HepG2 (cell line): ENCODE data around the gene OARD1. TPM values are rescaled to one million over a fixed set of nuclear protein-coding genes. Genes with fewer than 3 reads are reported as not detected.

Experiments
- ARNTL ChIP-seq: sonication (generic); formaldehyde crosslinking; IDR thresholded peaks from 2 replicates; pipeline ENCODE4 v1.4.0; 2020; ENCODE audit warnings: mild to moderate bottlenecking, missing genetic modification reagents
- E2F5 ChIP-seq: sonication (generic); formaldehyde crosslinking; conservative IDR thresholded peaks from 2 replicates; pipeline ENCODE4 v1.4.0; 2020; ENCODE audit warnings: missing genetic modification reagents
- FOXK1 ChIP-seq: sonication (generic); formaldehyde crosslinking; IDR thresholded peaks from 2 replicates; pipeline ENCODE4 v1.4.0; 2020; ENCODE audit warnings: low read depth, missing genetic modification reagents, borderline replicate concordance
- IRF1 ChIP-seq: sonication (generic); formaldehyde crosslinking; IDR thresholded peaks from 2 replicates; pipeline ENCODE4 v1.4.0; 2020; ENCODE audit warnings: low read depth, mild to moderate bottlenecking, missing genetic modification reagents
- IRF9 ChIP-seq: sonication (generic); formaldehyde crosslinking; IDR thresholded peaks from 2 replicates; pipeline ENCODE4 v1.8.0; 2022; ENCODE audit warnings: missing genetic modification reagents, mild to moderate bottlenecking, borderline replicate concordance
- MTA3 ChIP-seq: sonication (generic); formaldehyde crosslinking; IDR thresholded peaks from 2 replicates; pipeline ENCODE4 v1.4.0; 2020; ENCODE audit warnings: missing genetic modification reagents
- NCOA1 ChIP-seq: sonication (generic); formaldehyde crosslinking; IDR thresholded peaks from 2 replicates; pipeline ENCODE4 v1.9.0; 2021; ENCODE audit warnings: missing genetic modification reagents
- NCOA5 ChIP-seq: sonication (generic); formaldehyde crosslinking; IDR thresholded peaks from 2 replicates; pipeline ENCODE4 v1.4.0; 2020; ENCODE audit warnings: missing genetic modification reagents
- NFE2L2 ChIP-seq: fragments of 150-350 bp; IDR thresholded peaks from 2 replicates; pipeline ENCODE4 v1.6.1; 2014; ENCODE audit warnings: low read length
- NR2C2 ChIP-seq: sonication (generic); formaldehyde crosslinking; IDR thresholded peaks from 2 replicates; pipeline ENCODE4 v1.4.0; 2020; ENCODE audit warnings: missing genetic modification reagents, mild to moderate bottlenecking, moderate library complexity, borderline replicate concordance
- SIN3A ChIP-seq: IDR thresholded peaks from 2 replicates; pipeline ENCODE4 v1.6.1; 2011; ENCODE audit warnings: low read depth, mild to moderate bottlenecking, control low read depth, low read length, borderline replicate concordance
- SRSF4 ChIP-seq: fragments of 200-400 bp; formaldehyde crosslinking; IDR thresholded peaks from one replicate; pipeline ENCODE4 v1.6.1; 2018; ENCODE audit warnings: mild to moderate bottlenecking, low read depth, low read length, moderate library complexity; ENCODE audit not compliant: poor library complexity, severe bottlenecking
- TCF7L2 ChIP-seq: IDR thresholded peaks from 2 replicates; pipeline ENCODE4 v1.6.1; 2011; ENCODE audit warnings: mild to moderate bottlenecking, low read depth, low read length, moderate library complexity
- ZBTB1 ChIP-seq: sonication (generic); formaldehyde crosslinking; IDR thresholded peaks from 2 replicates; pipeline ENCODE4 v1.4.0; 2020; ENCODE audit warnings: missing genetic modification reagents, borderline replicate concordance
- ZBTB20 ChIP-seq: sonication (generic); formaldehyde crosslinking; IDR thresholded peaks from 2 replicates; pipeline ENCODE4 v1.8.1; 2023; ENCODE audit warnings: missing genetic modification reagents, low read depth, mild to moderate bottlenecking, borderline replicate concordance
- ZBTB3 ChIP-seq: sonication (generic); formaldehyde crosslinking; IDR thresholded peaks from 2 replicates; pipeline ENCODE4 v1.4.0; 2020; ENCODE audit warnings: low read depth, mild to moderate bottlenecking, moderate library complexity, missing genetic modification reagents, borderline replicate concordance
- ZGPAT ChIP-seq: IDR thresholded peaks from 2 replicates; pipeline ENCODE4 v1.6.1; 2016; ENCODE audit warnings: mild to moderate bottlenecking
- ZNF121 ChIP-seq: sonication (generic); formaldehyde crosslinking; IDR thresholded peaks from 2 replicates; pipeline ENCODE4 v1.5.0; 2020; ENCODE audit warnings: mild to moderate bottlenecking, missing genetic modification reagents
- ZNF256 ChIP-seq: sonication (generic); formaldehyde crosslinking; conservative IDR thresholded peaks from 2 replicates; pipeline ENCODE4 v1.4.0; 2020; ENCODE audit warnings: missing genetic modification reagents
- ZNF333 ChIP-seq: sonication (generic); formaldehyde crosslinking; IDR thresholded peaks from 2 replicates; pipeline ENCODE4 v1.4.0; 2020; ENCODE audit warnings: mild to moderate bottlenecking, missing genetic modification reagents, borderline replicate concordance
- ZNF350 ChIP-seq: sonication (generic); formaldehyde crosslinking; IDR thresholded peaks from 2 replicates; pipeline ENCODE4 v1.4.0; 2020; ENCODE audit warnings: mild to moderate bottlenecking, low read depth, missing genetic modification reagents, borderline replicate concordance
- ZNF644 ChIP-seq: IDR thresholded peaks from 2 replicates; pipeline ENCODE4 v1.6.1; 2016; ENCODE audit warnings: low read depth
- polyA plus RNA-seq, 8 experiments: library from polyadenylated mRNA; depleted of rRNA in 3 of 8; stranded (reverse) in 7 of 8; unstranded in 1 of 8; fragments of >200 nt; fragmentation: Illumina TruSeq in 4 of 8; extraction: Trizol in 4 of 8; gene quantifications; 2 replicates each; pipeline versions ENCODE4 v1.2.1 to v1.2.3, GENCODE V29; 2011 to 2016; ENCODE audit warnings: low read depth in 4 of 8, missing spikeins in 1 of 8, mixed read lengths in 1 of 8; ENCODE audit not compliant: insufficient read depth in 1 of 8
- total RNA-seq, 5 experiments: library from RNA; depleted of rRNA; stranded (reverse); fragments of >200 nt; fragmentation: Illumina TruSeq; extraction: Trizol; gene quantifications; 2 replicates each; pipeline ENCODE4 v1.2.3, GENCODE V29; 2016; ENCODE audit warnings: low read depth in 1 of 5
- TF ChIP-seq, protein P1 (sequence below): sonication (generic); formaldehyde crosslinking; IDR thresholded peaks from 2 replicates; pipeline ENCODE4 v1.4.0; 2020; ENCODE audit warnings: missing genetic modification reagents

The OARD1 gene
- total and polyA plus RNA-seq, 2 of the 13 experiments (the other 11 are each of a cell fraction or from before 2014, with no cell fraction given), result 18.4 to 49.0 TPM

DNA sequence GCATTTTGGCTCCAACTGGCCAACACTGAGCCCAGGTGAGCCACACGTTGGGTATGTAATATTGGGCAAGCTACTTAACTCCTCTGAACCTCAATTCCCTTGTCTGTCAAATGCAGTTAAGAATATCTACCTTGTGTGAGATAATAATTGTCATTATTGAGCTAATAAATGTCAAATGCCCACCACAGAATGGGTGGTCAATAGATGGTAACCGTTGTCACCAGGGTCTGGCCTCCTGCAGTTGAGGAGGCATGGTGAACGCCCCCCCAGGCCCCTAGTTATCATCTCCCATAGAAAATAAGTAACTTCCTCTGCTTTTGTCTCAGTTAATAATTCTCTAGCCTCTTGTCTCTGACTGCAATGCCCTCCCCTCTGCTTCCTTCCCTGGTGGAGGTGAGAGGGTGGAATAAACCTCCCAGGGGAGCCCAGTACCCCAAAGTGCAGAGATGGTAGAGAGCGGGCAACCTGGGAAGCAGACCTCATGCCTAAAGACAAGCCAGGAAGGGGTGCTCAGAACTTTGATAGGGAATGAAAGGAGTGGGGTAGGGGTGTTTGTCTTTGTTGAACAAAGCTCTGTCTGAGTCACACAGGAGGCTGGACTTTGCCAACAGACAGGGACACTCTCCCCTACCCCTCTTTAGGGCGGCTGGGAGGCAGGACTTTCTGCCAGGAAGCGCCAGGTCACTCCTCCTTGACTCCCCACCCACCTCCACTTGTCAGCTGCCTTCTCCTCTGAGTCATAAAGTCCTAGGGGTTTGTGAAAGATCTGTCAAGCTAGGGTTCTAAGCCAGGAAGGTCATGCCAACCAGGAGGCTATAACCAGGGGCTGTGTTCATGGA is 31.8 kb downstream of the OARD1 start (continued):
- TF ChIP-seq MTA3, result no peak
- TF ChIP-seq TCF7L2, result no peak
- TF ChIP-seq IRF1, result no peak
- no peak for TF ChIP-seq NCOA1 (CRISPR knock-in tag)
- TF ChIP-seq NFE2L2, result 0 out of 2 replicates have a peak, but pooled peaks have one; percentile 22
- no peak for TF ChIP-seq E2F5 (CRISPR knock-in tag)
- no peak for TF ChIP-seq SRSF4
- no peak for TF ChIP-seq NCOA5
- TF ChIP-seq ZNF121 (CRISPR knock-in tag), result no peak
- TF ChIP-seq ZNF256 (CRISPR knock-in tag), result no peak; the same call in 1 of the 2 replicates
- TF ChIP-seq ZBTB1 (CRISPR knock-in tag), result no peak
- TF ChIP-seq NR2C2 (CRISPR knock-in tag), result peak; percentile 43; the same call in 1 of the 2 replicates
- TF ChIP-seq ZBTB3 (CRISPR knock-in tag), result no peak
- peak; percentile 89; the same call in 1 of the 2 replicates for TF ChIP-seq SIN3A
- TF ChIP-seq ZNF644 (CRISPR knock-in tag), result peak; percentile 82
- TF ChIP-seq IRF9 (CRISPR knock-in tag), result no peak
- TF ChIP-seq, protein P1, sequence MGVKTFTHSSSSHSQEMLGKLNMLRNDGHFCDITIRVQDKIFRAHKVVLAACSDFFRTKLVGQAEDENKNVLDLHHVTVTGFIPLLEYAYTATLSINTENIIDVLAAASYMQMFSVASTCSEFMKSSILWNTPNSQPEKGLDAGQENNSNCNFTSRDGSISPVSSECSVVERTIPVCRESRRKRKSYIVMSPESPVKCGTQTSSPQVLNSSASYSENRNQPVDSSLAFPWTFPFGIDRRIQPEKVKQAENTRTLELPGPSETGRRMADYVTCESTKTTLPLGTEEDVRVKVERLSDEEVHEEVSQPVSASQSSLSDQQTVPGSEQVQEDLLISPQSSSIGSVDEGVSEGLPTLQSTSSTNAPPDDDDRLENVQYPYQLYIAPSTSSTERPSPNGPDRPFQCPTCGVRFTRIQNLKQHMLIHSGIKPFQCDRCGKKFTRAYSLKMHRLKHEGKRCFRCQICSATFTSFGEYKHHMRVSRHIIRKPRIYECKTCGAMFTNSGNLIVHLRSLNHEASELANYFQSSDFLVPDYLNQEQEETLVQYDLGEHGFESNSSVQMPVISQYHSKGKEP (CRISPR knock-in tag), result no peak
- TF ChIP-seq ZBTB20 (CRISPR knock-in tag), result 0 out of 2 replicates have a peak, but pooled peaks have one; percentile 46
- TF ChIP-seq ZNF333, result 0 out of 2 replicates have a peak, but pooled peaks have one; percentile 50
- TF ChIP-seq ZNF350 (CRISPR knock-in tag), result peak; percentile 59; the same call in 1 of the 2 replicates
- 0 out of 2 replicates have a peak, but pooled peaks have one; percentile 37 for TF ChIP-seq FOXK1 (CRISPR knock-in tag)
- TF ChIP-seq ARNTL (CRISPR knock-in tag), result peak; percentile 54; the same call in 1 of the 2 replicates
- TF ChIP-seq ZGPAT, result peak; percentile 84
